Cardiac fibroblast (primary cell): Measurements from ENCODE around the gene GXYLT1.
A peak's percentile ranks its signal among the peaks of the same experiment; 100 is the strongest.

Experiments
- DNase-seq, 2 donors: peaks; one replicate each; pipeline versions ENCODE4 v3.0.0 to v3.0.0-alpha.2; 2010; ENCODE audit warnings: low read depth in 2 of 2
- H3K4me3 ChIP-seq, 2 donors: replicated peaks in 1 of 2; 1 replicate in 1 of 2; 2 replicates in 1 of 2; pipeline ENCODE4 v1.5.1; 2011; ENCODE audit warnings: low read depth in 2 of 2, low read length in 2 of 2, mild to moderate bottlenecking in 2 of 2, moderate library complexity in 1 of 2
- TF ChIP-seq, protein P1 (sequence below): IDR thresholded peaks from one replicate; pipeline ENCODE4 v1.5.1; 2011; ENCODE audit warnings: low read depth, mild to moderate bottlenecking, low read length, inconsistent platforms

The GXYLT1 gene

DNA sequence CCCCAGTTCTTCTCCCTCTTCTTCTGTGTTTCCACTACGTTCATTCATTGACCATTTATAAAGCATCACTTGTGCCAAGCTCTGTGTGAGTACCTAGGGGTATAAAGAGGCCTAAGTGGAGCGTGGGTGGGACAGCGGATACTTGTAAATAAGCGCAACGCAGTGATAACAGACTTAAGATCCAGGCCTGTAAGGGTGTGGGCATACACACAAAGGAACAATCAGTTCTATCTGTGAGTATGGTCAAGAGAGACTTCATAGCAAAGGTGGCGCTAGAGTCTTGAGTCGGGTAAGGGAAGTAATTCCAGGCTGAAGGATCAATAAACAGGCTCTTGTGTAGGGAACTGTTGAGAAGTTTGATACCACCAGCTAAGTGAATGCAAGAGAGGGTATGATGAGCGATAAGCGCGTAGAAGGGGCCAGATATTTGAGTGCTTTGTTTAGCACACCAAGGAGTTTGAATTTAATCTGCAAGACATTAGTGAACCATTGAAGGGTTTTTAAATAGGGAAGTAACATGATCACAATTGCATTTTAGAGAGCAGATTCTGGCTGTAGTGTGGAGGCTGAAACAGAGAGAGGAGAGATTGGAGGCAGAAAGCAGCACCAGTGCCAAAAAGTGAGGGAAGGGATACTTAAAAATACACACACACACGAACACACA lies 1.0 kb upstream of the GXYLT1 start:
- H3K4me3 ChIP-seq: no peak overlapping the region
- TF ChIP-seq, protein P1, sequence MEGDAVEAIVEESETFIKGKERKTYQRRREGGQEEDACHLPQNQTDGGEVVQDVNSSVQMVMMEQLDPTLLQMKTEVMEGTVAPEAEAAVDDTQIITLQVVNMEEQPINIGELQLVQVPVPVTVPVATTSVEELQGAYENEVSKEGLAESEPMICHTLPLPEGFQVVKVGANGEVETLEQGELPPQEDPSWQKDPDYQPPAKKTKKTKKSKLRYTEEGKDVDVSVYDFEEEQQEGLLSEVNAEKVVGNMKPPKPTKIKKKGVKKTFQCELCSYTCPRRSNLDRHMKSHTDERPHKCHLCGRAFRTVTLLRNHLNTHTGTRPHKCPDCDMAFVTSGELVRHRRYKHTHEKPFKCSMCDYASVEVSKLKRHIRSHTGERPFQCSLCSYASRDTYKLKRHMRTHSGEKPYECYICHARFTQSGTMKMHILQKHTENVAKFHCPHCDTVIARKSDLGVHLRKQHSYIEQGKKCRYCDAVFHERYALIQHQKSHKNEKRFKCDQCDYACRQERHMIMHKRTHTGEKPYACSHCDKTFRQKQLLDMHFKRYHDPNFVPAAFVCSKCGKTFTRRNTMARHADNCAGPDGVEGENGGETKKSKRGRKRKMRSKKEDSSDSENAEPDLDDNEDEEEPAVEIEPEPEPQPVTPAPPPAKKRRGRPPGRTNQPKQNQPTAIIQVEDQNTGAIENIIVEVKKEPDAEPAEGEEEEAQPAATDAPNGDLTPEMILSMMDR: no peak
- no peak for DNase-seq

- DNase-seq: no peak
- peak overlapping the region; percentile 69 for H3K4me3 ChIP-seq
- TF ChIP-seq, protein P1: no peak
These were observed 499 bp upstream of the GXYLT1 start for GRCh38 chr12:42145197-42145549.

GRCh38 chr12:42144158-42144407 lies 591 bp downstream of the GXYLT1 start:
- TF ChIP-seq, protein P1: no peak
- peak overlapping the region; percentile 69 for H3K4me3 ChIP-seq
- DNase-seq: no peak

DNA sequence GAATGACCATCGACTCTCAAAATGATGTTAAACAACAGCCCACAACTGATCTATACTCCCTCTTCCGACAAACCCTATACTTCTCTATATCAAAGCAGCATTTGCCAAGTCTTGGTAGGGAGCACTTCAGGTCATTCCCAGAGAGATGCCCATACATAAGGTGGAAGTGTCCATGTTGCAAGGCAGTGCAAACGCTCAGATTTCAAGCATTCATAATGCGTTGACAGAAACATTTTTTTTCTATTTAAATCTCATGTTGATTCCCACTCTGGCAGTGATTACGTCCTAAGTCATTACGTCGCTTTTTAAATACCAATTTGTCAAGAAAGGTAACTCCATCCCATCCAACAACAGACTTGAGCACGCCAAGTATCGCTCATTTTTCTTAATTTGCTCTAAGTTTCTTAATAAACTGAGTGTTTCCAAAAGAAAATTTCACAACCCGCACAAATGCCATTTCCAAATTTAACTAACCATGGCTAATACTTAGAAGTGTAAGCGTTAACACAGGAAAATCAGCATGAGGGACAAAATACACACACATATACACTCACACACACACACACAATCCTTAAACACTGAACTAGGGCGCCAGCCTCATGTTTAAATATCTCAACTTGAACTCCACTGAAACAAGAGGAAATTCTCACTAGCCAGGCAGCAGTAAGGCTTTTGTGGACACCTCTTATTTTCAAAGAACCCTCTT lies 1.1 kb downstream of the GXYLT1 start:
- peak overlapping the region; percentile 69 for H3K4me3 ChIP-seq
- TF ChIP-seq, protein P1: no peak
- peak; percentile 34 to 44 for DNase-seq

DNA sequence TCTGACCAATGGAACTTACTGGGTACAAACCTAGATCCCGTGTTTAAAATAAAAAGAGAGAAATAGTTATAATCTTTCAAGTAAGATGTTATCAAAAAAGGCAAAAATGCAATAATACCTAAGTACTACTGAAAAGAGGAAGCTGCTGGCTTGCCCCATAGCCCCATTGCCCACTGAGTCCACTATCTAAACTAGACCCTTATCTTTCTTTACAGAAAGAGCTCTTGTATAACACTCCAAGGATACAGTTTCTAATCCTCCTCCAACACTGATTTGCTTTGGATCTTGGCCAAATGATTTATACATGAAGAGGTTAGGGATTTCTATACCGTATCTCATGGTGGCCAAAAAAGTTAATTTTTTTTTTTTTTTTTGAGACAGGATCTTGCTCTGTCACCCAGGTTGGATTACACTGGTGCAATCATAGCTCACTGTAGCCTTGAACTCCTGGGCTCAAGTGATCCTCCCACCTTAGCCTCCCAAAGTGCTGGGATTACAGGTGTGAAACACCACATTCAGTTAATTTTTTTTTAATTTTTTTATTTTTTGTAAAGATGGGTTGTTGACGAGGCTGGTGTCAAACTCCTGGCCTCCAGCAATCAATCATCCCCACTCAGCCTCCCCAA lies 2.6 kb downstream of the GXYLT1 start:
- TF ChIP-seq, protein P1: no peak
- H3K4me3 ChIP-seq: no peak overlapping the region
- no peak for DNase-seq

DNA sequence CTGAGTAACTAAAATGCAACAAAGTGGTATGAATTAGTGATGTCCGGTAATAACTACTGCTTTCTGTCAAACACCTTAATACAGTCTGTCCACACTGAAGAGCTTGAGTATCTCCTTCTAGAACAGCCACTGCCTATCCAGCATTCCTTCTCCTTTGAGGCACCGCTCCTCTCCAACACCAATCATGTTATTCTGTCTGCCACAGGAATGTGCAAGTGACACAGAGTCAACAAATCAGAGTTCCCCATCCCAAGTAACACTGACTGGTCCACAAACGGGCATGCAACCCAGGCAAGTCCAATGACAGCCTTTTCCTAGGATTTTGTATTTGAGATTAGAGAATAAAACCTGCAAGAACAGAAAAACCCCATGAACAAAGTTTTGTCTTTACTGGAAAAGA lies 3.8 kb downstream of the GXYLT1 start:
- TF ChIP-seq, protein P1: no peak
- no peak overlapping the region for H3K4me3 ChIP-seq
- DNase-seq: peak; percentile 44 to 55
